ENCODE measurements around the gene GFRAL. TPM values are rescaled to one million over a fixed set of nuclear protein-coding genes. Genes with fewer than 3 reads are reported as not detected.
"Not testable (repeated sequence)": the region's sequence is repeated elsewhere in the genome, so short reads cannot be mapped to it uniquely, and the experiment has no call there.

Gene GFRAL
- not detected for polyA plus RNA-seq (ENCODE audit: insufficient read length)

GRCh38 chr6:55327169-55327568 is at the start of gene GFRAL:
Gene GFRAL (plus strand): TSS chr6:55327469. CDS start chr6:55327555, 86 bp downstream.
- DNase-seq, result no peak

- DNase-seq, result no peak
These were observed 49.6 kb upstream of the GFRAL start for GRCh38 chr6:55277646-55278045.

- no peak for DNase-seq
These were observed 46.1 kb upstream of the GFRAL start for GRCh38 chr6:55281215-55281614.

- peak; percentile 15 for DNase-seq
These were observed 45.2 kb upstream of the GFRAL start for GRCh38 chr6:55282115-55282514.

GRCh38 chr6:55286824-55287223 is 40.4 kb upstream of the GFRAL start:
- no peak for DNase-seq

- no peak for DNase-seq
These were observed 36.5 kb upstream of the GFRAL start for GRCh38 chr6:55290736-55291135.

- DNase-seq, result no peak
These were observed 34.2 kb upstream of the GFRAL start for GRCh38 chr6:55293116-55293515.

GRCh38 chr6:55297214-55297613 is 30.1 kb upstream of the GFRAL start:
- DNase-seq, result not testable (repeated sequence)

GRCh38 chr6:55299286-55299985 is 27.8 kb upstream of the GFRAL start:
- DNase-seq, result no peak

GRCh38 chr6:55304747-55305146 is 22.5 kb upstream of the GFRAL start:
- DNase-seq, result no peak

- no peak for DNase-seq
These were observed 7.1 kb upstream of the GFRAL start for GRCh38 chr6:55319961-55320695.

- DNase-seq, result no peak
These were observed 6.6 kb upstream of the GFRAL start for GRCh38 chr6:55320696-55321086.

- no peak for DNase-seq
These were observed 49.9 kb downstream of the GFRAL start for GRCh38 chr6:55377150-55377549.

GRCh38 chr6:55379471-55379870 is 52.2 kb downstream of the GFRAL start:
- DNase-seq, result no peak

GRCh38 chr6:55379895-55380294 is 52.6 kb downstream of the GFRAL start:
- no peak for DNase-seq

GRCh38 chr6:55388211-55388610 is 60.9 kb downstream of the GFRAL start:
- peak; percentile 15 for DNase-seq

GRCh38 chr6:55395871-55396270 is 68.6 kb downstream of the GFRAL start:
- DNase-seq, result no peak

- no peak for DNase-seq
These were observed 70.7 kb downstream of the GFRAL start for GRCh38 chr6:55397986-55398385.

- peak; percentile 15 for DNase-seq
These were observed 72.1 kb downstream of the GFRAL start for GRCh38 chr6:55399351-55399750.

- no peak for DNase-seq
These were observed 78.4 kb downstream of the GFRAL start for GRCh38 chr6:55405474-55406235.

- no peak for DNase-seq
These were observed 83.4 kb downstream of the GFRAL start for GRCh38 chr6:55410674-55411073.

GRCh38 chr6:55423933-55424332 is 96.7 kb downstream of the GFRAL start:
- no peak for DNase-seq

GRCh38 chr6:55433446-55434130 is 106.3 kb downstream of the GFRAL start:
- DNase-seq, result no peak

All from hindlimb muscle (tissue), 1 donor.